HepG2 (cell line): ENCODE data around the gene CGREF1. TPM values are rescaled to one million over a fixed set of nuclear protein-coding genes. Genes with fewer than 3 reads are reported as not detected.

ENCODE experiments used
- ATAC-seq: fragments of 200-7000 bp; cut with Tn5 transposase; 3 replicates; pipeline ENCODE4 v1.9.1; 2020; ENCODE audit warnings: mild to moderate bottlenecking, moderate library complexity
- BruUV-seq: library from RNA; stranded (reverse); fragments of 400-500 nt; replicated peaks from 2 replicates; lab custom pipeline; 2021; lab: Mats Ljungman, UMichigan
- CTCF ChIA-PET: fragments of 300-600 bp; formaldehyde crosslinking; extraction: SDS; loops from one replicate; lab custom pipeline; 2021; ENCODE audit warnings: low total read pairs, inconsistent platforms, low intra/inter-chr PET ratio; lab: Yijun Ruan, JAX
- POLR2A ChIA-PET: fragments of 350-600 bp; sonication (Branson Sonifier 250); formaldehyde crosslinking; loops from one replicate; lab custom pipeline; 2020; ENCODE audit warnings: antibody characterized with exemption, inconsistent platforms; lab: Yijun Ruan, JAX
- DNase-seq: peaks from one replicate; pipeline ENCODE4 v3.0.0-alpha.2; 2015; ENCODE audit warnings: low spot score
- FAIRE-seq: peaks from 3 replicates; lab custom pipeline; 2011; peaks lifted over from hg19 to GRCh38; lab: Jason Lieb, UNC
- H2AFZ ChIP-seq: one replicate; pipeline ENCODE4 v1.6.1; 2011; ENCODE audit warnings: low read length, inconsistent platforms
- H3K27ac ChIP-seq: fragments of 300-600 bp; 3 replicates; pipeline ENCODE4 v1.8.0; 2011; ENCODE audit warnings: mixed run types, mild to moderate bottlenecking, mixed read lengths, low read length, inconsistent platforms; ENCODE audit not compliant: insufficient read depth; ENCODE audit errors: extremely low read length
- H3K27me3 ChIP-seq, 2 experiments: fragments of 200-600 bp in 1 of 2; 2 replicates in 1 of 2; 3 replicates in 1 of 2; pipeline versions ENCODE4 v1.6.0 to v1.8.0; 2011; ENCODE audit warnings: low read length in 2 of 2, mild to moderate bottlenecking in 2 of 2, moderate library complexity in 2 of 2, inconsistent platforms in 1 of 2; ENCODE audit not compliant: insufficient read depth in 2 of 2, control insufficient read depth in 1 of 2
- H3K36me3 ChIP-seq, 2 experiments: fragments of 200-600 bp in 1 of 2; replicated peaks in 1 of 2; 2 replicates in 1 of 2; 3 replicates in 1 of 2; pipeline versions ENCODE4 v1.5.1 to v1.8.0; 2011; ENCODE audit warnings: low read length in 2 of 2, inconsistent platforms in 1 of 2; ENCODE audit not compliant: insufficient read depth in 2 of 2, control insufficient read depth in 1 of 2
- H3K4me1 ChIP-seq: 2 replicates; pipeline ENCODE4 v1.5.1; 2012; ENCODE audit warnings: low read length, inconsistent platforms; ENCODE audit not compliant: insufficient read depth
- H3K4me2 ChIP-seq: 2 replicates; pipeline ENCODE4 v1.6.0; 2011; ENCODE audit warnings: low read depth, low read length, inconsistent platforms
- H3K4me3 ChIP-seq, 3 experiments: fragments of 200-600 bp in 1 of 3; sonication (generic), shearing (Covaris generic) in 1 of 3; replicated peaks in 1 of 3; 2 replicates each; pipeline ENCODE4 v1.5.1; 2011 to 2016; ENCODE audit warnings: low read length in 3 of 3, inconsistent platforms in 2 of 3, low read depth in 2 of 3, mild to moderate bottlenecking in 2 of 3, control low read depth in 1 of 3, mixed read lengths in 1 of 3; ENCODE audit not compliant: insufficient read depth in 1 of 3
- H3K79me2 ChIP-seq: one replicate; pipeline ENCODE4 v1.6.1; 2011; ENCODE audit warnings: low read length, inconsistent platforms; ENCODE audit not compliant: insufficient read depth
- H3K9ac ChIP-seq: 2 replicates; pipeline ENCODE4 v1.6.0; 2011; ENCODE audit warnings: mild to moderate bottlenecking, low read depth, low read length, inconsistent platforms; ENCODE audit not compliant: insufficient read depth
- H3K9me3 ChIP-seq: 2 replicates; pipeline ENCODE4 v1.5.1; 2012; ENCODE audit warnings: mild to moderate bottlenecking, low read length
- H4K20me1 ChIP-seq: 2 replicates; pipeline ENCODE4 v1.6.0; 2011; ENCODE audit warnings: inconsistent platforms, mild to moderate bottlenecking, low read length, moderate library complexity; ENCODE audit not compliant: insufficient read depth
- ASH2L ChIP-seq: fragments of 300-600, 200-600 bp; sonication (generic); IDR thresholded peaks from 2 replicates; pipeline ENCODE4 v1.7.0; 2017; ENCODE audit warnings: low read depth, mild to moderate bottlenecking, moderate library complexity, mixed read lengths, low read length; ENCODE audit not compliant: insufficient read length
- CAMTA2 ChIP-seq: sonication (generic); formaldehyde crosslinking; IDR thresholded peaks from 2 replicates; pipeline ENCODE4 v1.4.0; 2020; ENCODE audit warnings: mild to moderate bottlenecking, missing genetic modification reagents, borderline replicate concordance
- CREB3 ChIP-seq: sonication (generic); formaldehyde crosslinking; IDR thresholded peaks from 2 replicates; pipeline ENCODE4 v1.5.0; 2020; ENCODE audit warnings: missing genetic modification reagents
- EED ChIP-seq: sonication (generic); formaldehyde crosslinking; IDR thresholded peaks from 2 replicates; pipeline ENCODE4 v1.5.0; 2020; ENCODE audit warnings: mild to moderate bottlenecking, missing genetic modification reagents
- GTF2F1 ChIP-seq: fragments of 150-350 bp; IDR thresholded peaks from 2 replicates; pipeline ENCODE4 v1.6.1; 2014; ENCODE audit warnings: low read length
- HMGXB3 ChIP-seq: sonication (generic); formaldehyde crosslinking; IDR thresholded peaks from 2 replicates; pipeline ENCODE4 v1.4.0; 2020; ENCODE audit warnings: missing genetic modification reagents, borderline replicate concordance
- MIER2 ChIP-seq: IDR thresholded peaks from 2 replicates; pipeline ENCODE4 v1.6.1; 2016; ENCODE audit warnings: missing biosample characterization, missing genetic modification reagents
- MTA3 ChIP-seq: sonication (generic); formaldehyde crosslinking; IDR thresholded peaks from 2 replicates; pipeline ENCODE4 v1.4.0; 2020; ENCODE audit warnings: missing genetic modification reagents
- MZF1 ChIP-seq: sonication (generic); formaldehyde crosslinking; IDR thresholded peaks from 2 replicates; pipeline ENCODE4 v1.8.1; 2023; ENCODE audit warnings: mild to moderate bottlenecking, missing genetic modification reagents, borderline replicate concordance
- NCOA1 ChIP-seq: sonication (generic); formaldehyde crosslinking; IDR thresholded peaks from 2 replicates; pipeline ENCODE4 v1.9.0; 2021; ENCODE audit warnings: missing genetic modification reagents
- SKI ChIP-seq: fragments of 450-650 bp; IDR thresholded peaks from one replicate; pipeline ENCODE4 v1.6.1; 2018; ENCODE audit warnings: mild to moderate bottlenecking; ENCODE audit not compliant: partially characterized antibody
- SPEN ChIP-seq: sonication (generic); formaldehyde crosslinking; IDR thresholded peaks from 2 replicates; pipeline ENCODE4 v1.5.1; 2020; ENCODE audit warnings: low read depth, mild to moderate bottlenecking, missing genetic modification reagents
- YEATS4 ChIP-seq: sonication (generic); formaldehyde crosslinking; IDR thresholded peaks from 2 replicates; pipeline ENCODE4 v1.4.0; 2020; ENCODE audit warnings: missing genetic modification reagents, borderline replicate concordance
- ZNF12 ChIP-seq: sonication (generic); formaldehyde crosslinking; IDR thresholded peaks from 2 replicates; pipeline ENCODE4 v1.5.0; 2020; ENCODE audit warnings: missing genetic modification reagents
- ZNF30 ChIP-seq: sonication (generic); formaldehyde crosslinking; IDR thresholded peaks from 2 replicates; pipeline ENCODE4 v1.5.0; 2020; ENCODE audit warnings: mild to moderate bottlenecking, missing genetic modification reagents
- ZNF614 ChIP-seq: IDR thresholded peaks from 2 replicates; pipeline ENCODE4 v1.6.1; 2018; ENCODE audit warnings: missing biosample characterization, missing genetic modification reagents, inconsistent platforms, borderline replicate concordance
- ZXDC ChIP-seq: sonication (generic); formaldehyde crosslinking; IDR thresholded peaks from 2 replicates; pipeline ENCODE4 v1.5.0; 2020; ENCODE audit warnings: mild to moderate bottlenecking, missing genetic modification reagents
- WGBS: methylation state at CpG from one replicate; pipeline ENCODE4 v1.1.6; 2017; ENCODE audit warnings: low lambda C conversion rate; 5-methylcytosine and 5-hydroxymethylcytosine counted together
- in situ Hi-C: cut with HindIII; loops from 2 replicates; pipeline ENCODE4 v1.10.0; 2017; ENCODE audit warnings: low pct_unique_long_range_greater_than_20kb; ENCODE audit not compliant: extremely low pct_ligation_motif_present
- intact Hi-C: fragments of 100-400 bp; cut with micrococcal nuclease; formaldehyde crosslinking; loops from one replicate; pipeline ENCODE4 v1.10.0; 2022; ENCODE audit not compliant: unreplicated experiment
- polyA plus RNA-seq, 8 experiments: library from polyadenylated mRNA; depleted of rRNA in 3 of 8; stranded (reverse) in 7 of 8; unstranded in 1 of 8; fragments of >200 nt; fragmentation: Illumina TruSeq in 4 of 8; extraction: Trizol in 4 of 8; gene quantifications; 2 replicates each; pipeline versions ENCODE4 v1.2.1 to v1.2.3, GENCODE V29; 2011 to 2016; ENCODE audit warnings: low read depth in 4 of 8, missing spikeins in 1 of 8, mixed read lengths in 1 of 8; ENCODE audit not compliant: insufficient read depth in 1 of 8
- total RNA-seq, 5 experiments: library from RNA; depleted of rRNA; stranded (reverse); fragments of >200 nt; fragmentation: Illumina TruSeq; extraction: Trizol; gene quantifications; 2 replicates each; pipeline ENCODE4 v1.2.3, GENCODE V29; 2016; ENCODE audit warnings: low read depth in 1 of 5

CGREF1 gene
- total and polyA plus RNA-seq, 2 of the 13 experiments (the other 11 are each of a cell fraction or from before 2014, with no cell fraction given) = 13.9 to 23.4 TPM

GRCh38 chr2:27074738-27075565, 44.0 kb downstream of the CGREF1 start:
- CTCF ChIA-PET = no interaction called here
- no peak for TF ChIP-seq MIER2 (CRISPR knock-in tag)
- TF ChIP-seq EED (CRISPR knock-in tag) = no peak
- no peak for TF ChIP-seq ZNF30
- TF ChIP-seq MZF1 (CRISPR knock-in tag) = no peak
- no peak for TF ChIP-seq CAMTA2 (CRISPR knock-in tag)
- TF ChIP-seq MTA3 (CRISPR knock-in tag) = no peak
- TF ChIP-seq ZNF614 (CRISPR knock-in tag) = no peak
- no peak for TF ChIP-seq SPEN (CRISPR knock-in tag)
- no peak for TF ChIP-seq YEATS4
- no peak for TF ChIP-seq ZXDC (CRISPR knock-in tag)
- TF ChIP-seq GTF2F1 = no peak
- no peak for TF ChIP-seq CREB3 (CRISPR knock-in tag)
- TF ChIP-seq HMGXB3 = no peak
- TF ChIP-seq NCOA1 (CRISPR knock-in tag) = no peak
- no peak for TF ChIP-seq ASH2L
- no peak for TF ChIP-seq SKI
- no peak for TF ChIP-seq ZNF12 (CRISPR knock-in tag)

More at GRCh38 chr2:27074738-27075565, 44.0 kb downstream of the CGREF1 start:
- H3K27ac ChIP-seq = no peak overlapping the region
- H3K9ac ChIP-seq = no peak overlapping the region
- no peaks in the 10 kb centered on the region for H3K36me3 ChIP-seq
- peaks cover 80% of the 10 kb centered on the region for H3K4me1 ChIP-seq
- peak overlapping the region in 1 of 3 experiments; percentile 20; a peak in 1 of 6 replicates for H3K4me3 ChIP-seq
- in situ Hi-C loops (no loop called here), intact Hi-C loops (no loop called here)
- no peaks in the 10 kb centered on the region for H3K9me3 ChIP-seq
- POLR2A ChIA-PET = interaction anchor here (0.7 to 4.3 kb wide), 4 partner anchors 18 to 149 kb away, joined by 3 to 49 read pairs (median 6); partner anchors contain the start of gene AGBL5
- peak overlapping the region; percentile 49 for H3K4me2 ChIP-seq
- FAIRE-seq (no peak), DNase-seq (no peak), ATAC-seq (no peak)
- WGBS = 17% methylated on average over 4 of the region's 4 CpGs
- H3K27me3 ChIP-seq = peaks cover 0 to 16% of the 10 kb centered on the region in 2 experiments; a peak in 2 of 5 replicates
- peaks cover 15% of the 10 kb centered on the region for H3K79me2 ChIP-seq
- no peak overlapping the region for H2AFZ ChIP-seq
- BruUV-seq = no TSS peak
- H4K20me1 ChIP-seq = no peaks in the 10 kb centered on the region
